Measurements from ENCODE around the gene DDX52.

- TF ChIP-seq, protein P1, sequence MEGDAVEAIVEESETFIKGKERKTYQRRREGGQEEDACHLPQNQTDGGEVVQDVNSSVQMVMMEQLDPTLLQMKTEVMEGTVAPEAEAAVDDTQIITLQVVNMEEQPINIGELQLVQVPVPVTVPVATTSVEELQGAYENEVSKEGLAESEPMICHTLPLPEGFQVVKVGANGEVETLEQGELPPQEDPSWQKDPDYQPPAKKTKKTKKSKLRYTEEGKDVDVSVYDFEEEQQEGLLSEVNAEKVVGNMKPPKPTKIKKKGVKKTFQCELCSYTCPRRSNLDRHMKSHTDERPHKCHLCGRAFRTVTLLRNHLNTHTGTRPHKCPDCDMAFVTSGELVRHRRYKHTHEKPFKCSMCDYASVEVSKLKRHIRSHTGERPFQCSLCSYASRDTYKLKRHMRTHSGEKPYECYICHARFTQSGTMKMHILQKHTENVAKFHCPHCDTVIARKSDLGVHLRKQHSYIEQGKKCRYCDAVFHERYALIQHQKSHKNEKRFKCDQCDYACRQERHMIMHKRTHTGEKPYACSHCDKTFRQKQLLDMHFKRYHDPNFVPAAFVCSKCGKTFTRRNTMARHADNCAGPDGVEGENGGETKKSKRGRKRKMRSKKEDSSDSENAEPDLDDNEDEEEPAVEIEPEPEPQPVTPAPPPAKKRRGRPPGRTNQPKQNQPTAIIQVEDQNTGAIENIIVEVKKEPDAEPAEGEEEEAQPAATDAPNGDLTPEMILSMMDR (CRISPR knock-in tag; IDR thresholded peaks at IDR 0.05) = no peak
- TF ChIP-seq SMARCC2 (IDR thresholded peaks at IDR 0.05) = no peak
- no peak for TF ChIP-seq TBL1XR1 (IDR thresholded peaks at IDR 0.05; ENCODE audit: borderline replicate concordance, low read length, partially characterized antibody)
- no peak for TF ChIP-seq POLR2AphosphoS5 (IDR thresholded peaks at IDR 0.05; ENCODE audit: low read depth, low read length)
- no peak for TF ChIP-seq TARDBP (CRISPR knock-in tag; IDR thresholded peaks at IDR 0.05)
- TF ChIP-seq ZMAT3 (CRISPR knock-in tag; conservative IDR thresholded peaks at IDR 0.05) = no peak
- TF ChIP-seq PAX8 (CRISPR knock-in tag; IDR thresholded peaks at IDR 0.05; ENCODE audit: borderline replicate concordance) = no peak
Observed at GRCh38 chr17:37642681-37643080, 565 bp downstream of the DDX52 start.

Measured in HepG2 (cell line).